ENCODE measurements around the gene VSIG10L. TPM values are rescaled to one million over a fixed set of nuclear protein-coding genes. Genes with fewer than 3 reads are reported as not detected.

VSIG10L gene
- total RNA-seq, 2 experiments from 2014 or later: 0.11 to 0.14 TPM

- DNase-seq: no peak
- ChIA-PET POLR2A (interaction anchor here (0.8 to 1.6 kb wide), 6 partner anchors 11 to 76 kb away, joined by 3 to 7 read pairs (median 4); partner anchors contain the start of gene VSIG10L), CTCF (no interaction called here)
- no peaks in the 10 kb centered on the region for H3K36me3 ChIP-seq (ENCODE audit: insufficient read depth, low read length)
- H3K36me3 Mint-ChIP-seq (ENCODE audit: low read depth): peaks cover 12% of the 10 kb centered on the region
- no peaks in the 10 kb centered on the region for H3K9me3 Mint-ChIP-seq
- H3K4me1 ChIP-seq (ENCODE audit: insufficient read depth, low read length): peaks cover 70% of the 10 kb centered on the region
- no peaks in the 10 kb centered on the region for H3K9me3 ChIP-seq (ENCODE audit: control insufficient read depth in 1 of 2, insufficient read depth in 1 of 2, low read length in 2 of 2)
- peak within 1 kb of the TSS; percentile 90 for H3K4me3 ChIP-seq (ENCODE audit: low read length)
- H3K27me3 Mint-ChIP-seq: no peaks in the 10 kb centered on the region
- no peaks in the 10 kb centered on the region for H3K27me3 ChIP-seq (ENCODE audit: control insufficient read depth in 1 of 2, insufficient read depth in 2 of 2, low read length in 2 of 2)
- peak within 1 kb of the TSS; percentile 69 to 73 for H3K27ac ChIP-seq (ENCODE audit: low read depth in 1 of 2, low read length in 2 of 2)
- H3K27ac Mint-ChIP-seq: peak within 1 kb of the TSS; percentile 84
- peaks cover 66% of the 10 kb centered on the region for H3K4me1 Mint-ChIP-seq (ENCODE audit: low read depth)
- H3K4me3 Mint-ChIP-seq: peak within 1 kb of the TSS; percentile 96
- no peak for TF ChIP-seq CTCF (IDR thresholded peaks at IDR 0.05)
- intact Hi-C loops (cut with DNase I, micrococcal nuclease): loop anchor here in 1 of 2 experiments (10.0 kb wide), 1 partner anchor 229 kb away; no protein-coding TSS in a partner anchor
- ATAC-seq (ENCODE audit: poor library complexity): no peak
Measured at GRCh38 chr19:51365965-51366388, 24.0 kb upstream of the VSIG10L start, which contains the start of gene ETFB. ETFB (minus strand) TSS chr19:51366388; CDS start chr19:51366326, 62 bp downstream.

- intact Hi-C loops (cut with DNase I, micrococcal nuclease): loop anchor here in 1 of 2 experiments (10.0 kb wide), 1 partner anchor 229 kb away; no protein-coding TSS in a partner anchor
- Mint-ChIP-seq H3K4me1 (ENCODE audit: low read depth) (peaks cover 61% of the 10 kb centered on the region), H3K27ac (peak overlapping the region; percentile 84), H3K36me3 (ENCODE audit: low read depth) (peaks cover 12% of the 10 kb centered on the region), H3K4me3 (peak overlapping the region; percentile 96), H3K9me3 (no peaks in the 10 kb centered on the region), H3K27me3 (no peaks in the 10 kb centered on the region)
- no peaks in the 10 kb centered on the region for H3K36me3 ChIP-seq (ENCODE audit: insufficient read depth, low read length)
- no peaks in the 10 kb centered on the region for H3K9me3 ChIP-seq (ENCODE audit: control insufficient read depth in 1 of 2, insufficient read depth in 1 of 2, low read length in 2 of 2)
- peaks cover 65% of the 10 kb centered on the region for H3K4me1 ChIP-seq (ENCODE audit: insufficient read depth, low read length)
- peak overlapping the region; percentile 69 to 73 for H3K27ac ChIP-seq (ENCODE audit: low read depth in 1 of 2, low read length in 2 of 2)
- POLR2A ChIA-PET: interaction anchor here (0.8 to 1.6 kb wide), 6 partner anchors 11 to 76 kb away, joined by 3 to 7 read pairs (median 4); partner anchors contain the start of gene VSIG10L
- DNase-seq: peak in 2 of 14 experiments; percentile 54 to 58
- no peaks in the 10 kb centered on the region for H3K27me3 ChIP-seq (ENCODE audit: control insufficient read depth in 1 of 2, insufficient read depth in 2 of 2, low read length in 2 of 2)
- peak overlapping the region; percentile 90 for H3K4me3 ChIP-seq (ENCODE audit: low read length)
- no peak for TF ChIP-seq CTCF (IDR thresholded peaks at IDR 0.05)
- CTCF ChIA-PET: no interaction called here
- peak; percentile 20 for ATAC-seq (ENCODE audit: poor library complexity)
Measured at GRCh38 chr19:51365211-51365964, 23.4 kb upstream of the VSIG10L start.

- ChIA-PET POLR2A (interaction anchor here (1.0 to 1.5 kb wide), 2 partner anchors 9 to 12 kb away, joined by 3 to 4 read pairs; no protein-coding TSS in a partner anchor), CTCF (no interaction called here)
- Histone ChIP-seq H3K9me3 (ENCODE audit: control insufficient read depth in 1 of 2, insufficient read depth in 1 of 2, low read length in 2 of 2) (no peaks in the 10 kb centered on the region), H3K4me3 (ENCODE audit: low read length) (no peak overlapping the region), H3K36me3 (ENCODE audit: insufficient read depth, low read length) (no peaks in the 10 kb centered on the region), H3K27ac (ENCODE audit: low read depth in 1 of 2, low read length in 2 of 2) (no peak overlapping the region), H3K27me3 (ENCODE audit: control insufficient read depth in 1 of 2, insufficient read depth in 2 of 2, low read length in 2 of 2) (no peaks in the 10 kb centered on the region), H3K4me1 (ENCODE audit: insufficient read depth, low read length) (peaks cover 61% of the 10 kb centered on the region)
- H3K9me3 Mint-ChIP-seq: no peaks in the 10 kb centered on the region
- H3K36me3 Mint-ChIP-seq (ENCODE audit: low read depth): peaks cover 12% of the 10 kb centered on the region
- ATAC-seq (ENCODE audit: poor library complexity) (no peak), DNase-seq (no peak)
- intact Hi-C loops (cut with DNase I, micrococcal nuclease): loop anchor here in 1 of 2 experiments (10.0 kb wide), 1 partner anchor 230 kb away; no protein-coding TSS in a partner anchor
- H3K4me3 Mint-ChIP-seq: peak overlapping the region; percentile 80
- H3K4me1 Mint-ChIP-seq (ENCODE audit: low read depth): peaks cover 57% of the 10 kb centered on the region
- H3K27ac Mint-ChIP-seq: peak overlapping the region; percentile 60
- no peaks in the 10 kb centered on the region for H3K27me3 Mint-ChIP-seq
- TF ChIP-seq CTCF (IDR thresholded peaks at IDR 0.05): no peak
Measured at GRCh38 chr19:51364200-51365106, 22.5 kb upstream of the VSIG10L start.

All from CD4-positive, alpha-beta T cell (primary cell).